ENCODE data around the gene DEPP1. TPM values are rescaled to one million over a fixed set of nuclear protein-coding genes. Genes with fewer than 3 reads are reported as not detected.

DEPP1 gene
- total and polyA plus RNA-seq, 2 of the 13 experiments (the other 11 are each of a cell fraction or from before 2014, with no cell fraction given) = 14.8 to 270 TPM

DNA sequence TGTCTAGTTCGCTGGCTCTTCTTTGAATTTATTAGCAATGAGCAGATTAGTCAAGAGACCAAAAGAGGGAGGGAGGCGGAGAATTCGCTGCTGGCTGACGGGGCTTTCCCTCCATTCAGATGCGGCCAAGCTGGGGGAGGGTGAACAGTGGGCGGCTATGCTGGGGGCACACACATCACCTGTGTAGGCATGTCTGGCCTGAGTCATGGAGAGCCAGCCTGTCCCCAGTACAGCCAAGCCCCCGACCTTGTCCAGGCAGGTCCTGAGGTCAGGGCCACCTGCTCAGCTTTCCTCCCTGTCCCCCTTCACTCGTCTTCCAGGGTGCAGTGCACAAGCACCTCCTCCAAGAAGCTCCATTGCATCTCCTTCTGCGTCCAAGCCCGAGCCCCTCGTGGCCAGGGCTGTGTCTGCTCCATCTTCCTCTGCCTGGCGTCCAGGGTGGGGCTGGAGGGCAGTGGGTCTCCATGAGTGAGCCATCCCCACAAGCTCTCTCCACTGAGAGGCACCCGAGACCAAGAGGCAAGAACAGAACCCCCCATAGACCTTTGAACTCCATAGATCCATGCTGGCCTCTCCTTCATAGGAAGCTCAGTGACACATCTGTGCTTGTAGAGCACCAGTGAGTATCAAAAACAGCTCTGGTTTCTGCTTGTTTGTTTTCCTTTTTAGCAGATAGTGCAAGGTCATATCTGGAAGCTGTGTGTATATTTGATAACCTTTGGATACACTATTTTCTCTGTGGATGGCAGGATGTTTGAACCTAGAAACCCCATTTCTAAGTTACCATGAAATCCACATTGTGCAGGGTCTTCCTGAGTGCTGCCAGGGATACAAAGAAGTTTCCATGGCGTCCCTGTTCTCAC lies 1.9 kb upstream of the DEPP1 start (continued):
- TF ChIP-seq, protein P1, sequence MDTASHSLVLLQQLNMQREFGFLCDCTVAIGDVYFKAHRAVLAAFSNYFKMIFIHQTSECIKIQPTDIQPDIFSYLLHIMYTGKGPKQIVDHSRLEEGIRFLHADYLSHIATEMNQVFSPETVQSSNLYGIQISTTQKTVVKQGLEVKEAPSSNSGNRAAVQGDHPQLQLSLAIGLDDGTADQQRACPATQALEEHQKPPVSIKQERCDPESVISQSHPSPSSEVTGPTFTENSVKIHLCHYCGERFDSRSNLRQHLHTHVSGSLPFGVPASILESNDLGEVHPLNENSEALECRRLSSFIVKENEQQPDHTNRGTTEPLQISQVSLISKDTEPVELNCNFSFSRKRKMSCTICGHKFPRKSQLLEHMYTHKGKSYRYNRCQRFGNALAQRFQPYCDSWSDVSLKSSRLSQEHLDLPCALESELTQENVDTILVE (CRISPR knock-in tag; IDR thresholded peaks at IDR 0.05) = no peak; the same call in 1 of the 2 replicates
- no peak for TF ChIP-seq MAF1 (CRISPR knock-in tag; IDR thresholded peaks at IDR 0.05; ENCODE audit: borderline replicate concordance)
- TF ChIP-seq, protein P2, sequence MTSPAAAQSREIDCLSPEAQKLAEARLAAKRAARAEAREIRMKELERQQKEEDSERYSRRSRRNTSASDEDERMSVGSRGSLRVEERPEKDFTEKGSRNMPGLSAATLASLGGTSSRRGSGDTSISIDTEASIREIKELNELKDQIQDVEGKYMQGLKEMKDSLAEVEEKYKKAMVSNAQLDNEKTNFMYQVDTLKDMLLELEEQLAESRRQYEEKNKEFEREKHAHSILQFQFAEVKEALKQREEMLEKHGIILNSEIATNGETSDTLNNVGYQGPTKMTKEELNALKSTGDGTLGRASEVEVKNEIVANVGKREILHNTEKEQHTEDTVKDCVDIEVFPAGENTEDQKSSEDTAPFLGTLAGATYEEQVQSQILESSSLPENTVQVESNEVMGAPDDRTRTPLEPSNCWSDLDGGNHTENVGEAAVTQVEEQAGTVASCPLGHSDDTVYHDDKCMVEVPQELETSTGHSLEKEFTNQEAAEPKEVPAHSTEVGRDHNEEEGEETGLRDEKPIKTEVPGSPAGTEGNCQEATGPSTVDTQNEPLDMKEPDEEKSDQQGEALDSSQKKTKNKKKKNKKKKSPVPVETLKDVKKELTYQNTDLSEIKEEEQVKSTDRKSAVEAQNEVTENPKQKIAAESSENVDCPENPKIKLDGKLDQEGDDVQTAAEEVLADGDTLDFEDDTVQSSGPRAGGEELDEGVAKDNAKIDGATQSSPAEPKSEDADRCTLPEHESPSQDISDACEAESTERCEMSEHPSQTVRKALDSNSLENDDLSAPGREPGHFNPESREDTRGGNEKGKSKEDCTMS (CRISPR knock-in tag; conservative IDR thresholded peaks at IDR 0.05) = no peak
- TF ChIP-seq ZNF274 (CRISPR knock-in tag; IDR thresholded peaks at IDR 0.05) = no peak
- TF ChIP-seq MAFK (conservative IDR thresholded peaks at IDR 0.05 in 1 of 2, IDR thresholded peaks at IDR 0.05 in 1 of 2; ENCODE audit: low read length in 2 of 2) = 0 out of 4 replicates have a peak, but pooled peaks of 1 of the 2 experiments have one; percentile 6
- no peak; the same call in 1 of the 2 replicates for TF ChIP-seq MIER2 (CRISPR knock-in tag; IDR thresholded peaks at IDR 0.05)
- 0 out of 2 replicates have a peak, but pooled peaks have one; percentile 20 for TF ChIP-seq ZNF766 (CRISPR knock-in tag; IDR thresholded peaks at IDR 0.05; ENCODE audit: borderline replicate concordance)
- 0 out of 2 replicates have a peak, but pooled peaks have one; percentile 15 for TF ChIP-seq ZZZ3 (CRISPR knock-in tag; IDR thresholded peaks at IDR 0.05; ENCODE audit: borderline replicate concordance)
- TF ChIP-seq ZNF740 (CRISPR knock-in tag; IDR thresholded peaks at IDR 0.05) = peak; percentile 94
- peak; percentile 56; the same call in 1 of the 2 replicates for TF ChIP-seq MIXL1 (CRISPR knock-in tag; IDR thresholded peaks at IDR 0.05)
- TF ChIP-seq MXD4 (CRISPR knock-in tag; IDR thresholded peaks at IDR 0.05) = 0 out of 2 replicates have a peak, but pooled peaks have one; percentile 2
- TF ChIP-seq AFF4 (CRISPR knock-in tag; IDR thresholded peaks at IDR 0.05) = no peak
- TF ChIP-seq ZKSCAN5 (CRISPR knock-in tag; IDR thresholded peaks at IDR 0.05) = no peak
- TF ChIP-seq, protein P3, sequence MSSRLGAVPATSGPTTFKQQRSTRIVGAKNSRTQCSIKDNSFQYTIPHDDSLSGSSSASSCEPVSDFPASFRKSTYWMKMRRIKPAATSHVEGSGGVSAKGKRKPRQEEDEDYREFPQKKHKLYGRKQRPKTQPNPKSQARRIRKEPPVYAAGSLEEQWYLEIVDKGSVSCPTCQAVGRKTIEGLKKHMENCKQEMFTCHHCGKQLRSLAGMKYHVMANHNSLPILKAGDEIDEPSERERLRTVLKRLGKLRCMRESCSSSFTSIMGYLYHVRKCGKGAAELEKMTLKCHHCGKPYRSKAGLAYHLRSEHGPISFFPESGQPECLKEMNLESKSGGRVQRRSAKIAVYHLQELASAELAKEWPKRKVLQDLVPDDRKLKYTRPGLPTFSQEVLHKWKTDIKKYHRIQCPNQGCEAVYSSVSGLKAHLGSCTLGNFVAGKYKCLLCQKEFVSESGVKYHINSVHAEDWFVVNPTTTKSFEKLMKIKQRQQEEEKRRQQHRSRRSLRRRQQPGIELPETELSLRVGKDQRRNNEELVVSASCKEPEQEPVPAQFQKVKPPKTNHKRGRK (CRISPR knock-in tag; IDR thresholded peaks at IDR 0.05) = no peak
- no peak for TF ChIP-seq SMARCE1 (IDR thresholded peaks at IDR 0.05; ENCODE audit: borderline replicate concordance)
- peak; percentile 81; the same call in 1 of the 2 replicates for TF ChIP-seq ZNF550 (CRISPR knock-in tag; IDR thresholded peaks at IDR 0.05; ENCODE audit: borderline replicate concordance)
- no peak for TF ChIP-seq ZNF446 (CRISPR knock-in tag; IDR thresholded peaks at IDR 0.05)
